Measurements from ENCODE around the gene TMEM163.
A peak's percentile ranks its signal among the peaks of the same experiment; 100 is the strongest.
"Not testable (repeated sequence)": the region's sequence is repeated elsewhere in the genome, so short reads cannot be mapped to it uniquely, and the experiment has no call there.

Gene TMEM163

DNA sequence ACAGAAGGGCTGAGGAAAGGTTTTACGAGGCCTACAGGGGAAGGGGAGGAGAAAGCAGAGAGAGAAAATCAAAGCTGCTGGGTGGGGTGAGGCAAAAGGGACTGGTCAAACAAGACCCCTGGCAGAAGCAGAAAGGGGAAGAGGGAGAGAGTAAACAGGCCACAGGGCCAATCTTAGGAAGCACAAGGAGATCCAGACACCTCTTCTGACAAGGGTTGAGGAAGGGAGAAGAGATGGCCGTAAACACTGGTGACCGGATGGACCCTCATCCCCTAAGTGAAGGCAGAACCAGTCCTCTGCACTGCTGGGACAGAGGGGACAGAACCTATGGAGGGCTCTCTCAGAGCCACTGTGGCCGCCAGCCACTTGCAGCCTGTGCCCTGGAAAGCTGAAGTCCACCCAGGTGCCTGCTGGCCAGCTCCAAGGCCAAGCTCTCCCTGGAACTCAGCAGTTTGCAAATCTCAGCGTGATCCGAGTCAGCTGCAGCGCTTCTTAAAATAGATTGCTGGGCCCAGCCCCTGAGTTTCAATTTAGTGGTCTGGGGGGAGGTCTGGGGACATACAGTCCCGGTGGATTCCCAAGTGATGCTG, 108.8 kb downstream of the TMEM163 start:
- DNase-seq: no peak

DNA sequence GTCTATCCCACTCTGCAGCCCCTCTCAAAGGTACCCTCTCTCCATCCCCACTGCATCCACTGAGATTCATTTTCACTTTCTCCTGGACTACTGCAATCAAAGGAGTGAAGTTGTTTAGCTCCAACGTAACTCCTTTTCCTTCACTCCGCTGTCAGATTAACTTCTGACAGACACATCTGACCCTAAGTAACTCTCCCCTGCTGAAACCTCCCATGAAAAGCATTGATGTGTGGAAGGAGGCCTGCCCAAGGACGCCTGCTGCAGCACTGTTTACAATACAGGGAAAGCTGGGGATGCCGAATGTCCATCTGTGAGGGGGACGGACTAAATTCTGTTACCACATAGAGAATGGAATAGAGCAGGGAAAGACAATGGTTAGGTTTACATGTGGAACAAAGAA, 114.8 kb downstream of the TMEM163 start:
- peak; percentile 34 for DNase-seq

DNA sequence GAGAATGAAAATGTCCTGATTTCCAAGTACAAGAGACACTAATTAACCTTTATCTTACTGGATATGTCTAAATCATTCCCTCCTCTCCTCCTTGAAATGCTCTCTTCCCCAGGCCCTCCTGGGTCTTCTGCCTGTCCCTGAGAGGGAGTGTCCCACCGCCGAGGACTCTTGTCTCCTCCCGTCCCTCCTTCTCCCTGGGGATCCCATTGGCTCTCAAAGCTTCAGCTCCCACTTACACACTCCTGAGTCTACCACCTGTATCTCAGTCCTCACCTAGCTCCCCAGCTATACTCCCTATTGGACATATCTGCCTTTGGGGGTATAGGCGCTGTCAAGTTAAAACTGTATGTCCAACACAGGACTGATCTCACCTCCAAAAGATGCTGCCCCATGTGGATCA, 116.1 kb downstream of the TMEM163 start:
- no peak for DNase-seq

DNA sequence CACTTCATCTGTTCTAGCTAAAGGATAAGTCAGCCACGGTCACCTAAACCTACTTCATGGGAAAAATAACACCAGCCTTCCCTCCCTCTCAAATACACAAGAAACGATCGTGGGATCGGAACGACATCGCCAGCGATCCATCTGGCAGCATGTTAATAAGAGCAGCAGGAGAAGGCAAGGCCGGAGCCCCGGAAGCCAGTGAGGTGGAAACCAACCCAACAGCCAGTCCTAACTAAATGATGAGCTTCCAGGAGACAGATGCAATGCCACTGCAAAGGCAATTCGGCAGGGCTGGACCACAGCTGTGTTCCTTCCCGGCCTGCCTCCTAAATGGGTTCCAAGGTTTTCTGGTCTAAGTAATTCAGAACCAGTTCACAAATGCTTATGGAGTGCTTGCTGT, 117.5 kb downstream of the TMEM163 start:
- peak; percentile 55 for DNase-seq

DNA sequence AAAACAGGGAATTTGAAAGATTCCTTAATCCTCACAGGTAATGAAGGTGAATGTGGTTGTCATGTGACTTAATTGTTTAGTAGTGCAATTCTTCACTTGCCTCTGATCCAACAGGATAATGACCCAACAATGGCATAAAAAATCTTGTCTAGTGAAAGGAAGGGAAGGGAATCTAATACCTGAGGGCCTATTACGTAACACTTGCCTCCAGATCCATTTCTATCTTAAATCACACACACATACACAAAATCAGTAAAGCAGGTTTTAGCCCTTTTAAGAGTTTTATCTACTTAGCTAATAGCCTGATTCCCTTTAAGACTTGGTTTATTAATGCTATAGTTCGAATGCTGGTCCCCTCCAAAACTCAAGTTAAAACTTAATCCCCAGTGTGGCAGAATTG, 118.6 kb downstream of the TMEM163 start:
- DNase-seq: no peak

DNA sequence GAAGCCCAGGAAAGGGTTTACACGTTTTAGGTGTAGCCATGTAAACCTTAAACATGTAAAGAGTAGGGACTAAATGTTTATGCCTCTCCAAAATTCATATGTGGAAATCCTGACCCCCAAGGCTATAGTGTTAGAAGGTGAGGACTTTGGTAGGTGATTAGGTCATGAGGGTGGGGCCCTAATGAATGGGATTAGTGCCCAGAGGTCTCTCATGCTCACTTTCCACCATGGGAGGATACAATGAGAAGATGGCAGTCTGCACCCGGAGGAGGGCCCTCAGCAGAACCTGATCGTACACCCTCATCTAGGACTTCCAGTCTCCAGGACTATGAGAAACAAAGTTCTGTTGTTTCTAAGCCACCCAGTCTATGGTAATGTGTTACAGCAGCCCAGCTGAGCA, 119.6 kb downstream of the TMEM163 start:
- no peak for DNase-seq

DNA sequence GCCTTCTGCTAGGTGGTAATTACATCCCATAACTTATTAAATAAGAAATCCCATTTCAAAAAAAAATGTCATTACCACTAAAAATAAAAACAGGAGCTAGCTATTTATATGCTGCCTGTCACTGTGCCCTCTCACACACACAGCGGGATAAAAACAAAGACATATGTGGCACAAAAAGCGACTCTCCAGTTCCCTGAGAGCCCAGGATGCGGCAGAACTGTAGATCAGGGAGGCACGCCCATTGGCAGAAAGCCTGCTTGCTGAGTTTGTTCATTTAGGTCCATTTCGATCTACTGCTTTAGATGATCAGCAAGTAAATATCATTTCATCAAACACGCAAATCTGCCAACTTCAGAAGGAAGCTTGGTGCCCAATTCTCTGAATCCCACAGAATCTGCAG, 124.4 kb downstream of the TMEM163 start:
- DNase-seq: no peak

DNA sequence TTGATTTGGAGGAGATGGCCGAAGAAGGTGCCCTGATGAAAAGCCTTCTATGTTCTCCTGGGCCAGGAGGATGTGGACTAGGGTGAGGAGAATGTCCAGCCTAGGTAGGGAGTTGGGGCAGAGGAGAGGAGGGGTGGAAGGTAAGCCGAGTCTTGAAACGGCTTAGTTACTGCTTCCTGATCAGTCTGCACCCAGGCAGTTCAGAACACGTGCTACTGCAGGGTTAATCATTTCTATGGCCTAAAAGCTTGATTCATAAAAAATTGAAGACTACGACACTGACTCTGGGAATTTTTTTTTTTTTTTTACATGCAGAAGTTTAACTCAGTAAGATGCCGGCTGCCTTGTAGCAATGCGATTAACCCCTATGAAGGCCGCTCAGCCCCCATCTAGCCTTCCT, 125.3 kb downstream of the TMEM163 start:
- DNase-seq: peak; percentile 34

DNA sequence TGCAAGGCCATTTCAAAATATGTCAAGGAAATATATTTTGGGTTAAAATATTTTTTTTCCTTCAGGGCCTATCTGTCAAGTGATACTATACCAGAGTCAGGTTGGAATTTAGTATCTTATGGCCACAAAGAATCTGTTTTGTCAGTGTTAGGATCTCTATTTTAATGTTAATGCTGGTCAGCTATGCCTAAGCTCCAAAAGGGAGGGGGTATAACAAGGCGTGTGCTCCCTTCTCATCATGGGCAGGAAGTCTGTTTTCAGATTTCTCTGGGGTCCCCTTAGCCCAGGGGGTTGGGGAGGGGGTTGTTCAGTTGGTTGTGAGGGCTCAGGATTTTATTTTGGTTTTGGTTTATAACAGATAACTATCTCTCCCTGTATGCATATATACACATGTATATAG, 126.4 kb downstream of the TMEM163 start:
- no peak for DNase-seq

DNA sequence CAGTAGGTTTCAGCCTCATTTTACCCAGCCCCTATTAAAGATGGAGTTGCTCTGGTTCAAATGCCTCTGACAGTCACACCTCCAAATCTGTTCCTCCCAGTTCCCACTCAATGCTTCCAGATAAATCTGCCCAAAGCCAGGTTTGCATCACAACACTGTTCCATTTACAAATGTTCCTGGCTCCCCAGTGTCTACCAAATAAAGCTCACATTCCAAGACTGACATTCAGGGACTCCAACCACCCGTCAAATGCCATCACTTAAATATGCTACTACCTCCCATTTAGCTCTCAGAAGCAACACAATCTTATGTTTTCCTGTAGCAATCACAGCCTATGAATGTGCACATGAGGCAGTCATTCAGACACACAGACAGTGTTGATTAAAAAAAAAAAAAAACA, 127.3 kb downstream of the TMEM163 start:
- DNase-seq: no peak

DNA sequence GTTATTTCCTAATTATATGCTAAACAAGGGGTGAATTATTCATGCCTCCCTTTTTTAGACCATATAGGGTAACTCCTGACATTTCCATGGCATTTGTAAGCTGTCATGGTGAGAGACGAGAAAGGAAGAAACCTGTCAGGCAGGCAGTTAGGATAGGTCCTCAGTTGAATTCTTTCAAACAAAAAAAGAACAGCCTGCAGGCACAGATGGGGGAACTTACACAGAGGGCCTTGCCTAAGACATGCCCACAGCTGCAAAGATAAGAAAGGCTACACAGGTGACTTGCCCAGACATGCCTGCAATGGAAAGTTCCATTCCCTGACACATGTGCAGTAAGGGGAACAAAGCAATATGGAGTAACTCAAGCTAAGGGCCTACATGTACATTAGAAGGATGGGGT, 128.1 kb downstream of the TMEM163 start:
- no peak for DNase-seq

DNA sequence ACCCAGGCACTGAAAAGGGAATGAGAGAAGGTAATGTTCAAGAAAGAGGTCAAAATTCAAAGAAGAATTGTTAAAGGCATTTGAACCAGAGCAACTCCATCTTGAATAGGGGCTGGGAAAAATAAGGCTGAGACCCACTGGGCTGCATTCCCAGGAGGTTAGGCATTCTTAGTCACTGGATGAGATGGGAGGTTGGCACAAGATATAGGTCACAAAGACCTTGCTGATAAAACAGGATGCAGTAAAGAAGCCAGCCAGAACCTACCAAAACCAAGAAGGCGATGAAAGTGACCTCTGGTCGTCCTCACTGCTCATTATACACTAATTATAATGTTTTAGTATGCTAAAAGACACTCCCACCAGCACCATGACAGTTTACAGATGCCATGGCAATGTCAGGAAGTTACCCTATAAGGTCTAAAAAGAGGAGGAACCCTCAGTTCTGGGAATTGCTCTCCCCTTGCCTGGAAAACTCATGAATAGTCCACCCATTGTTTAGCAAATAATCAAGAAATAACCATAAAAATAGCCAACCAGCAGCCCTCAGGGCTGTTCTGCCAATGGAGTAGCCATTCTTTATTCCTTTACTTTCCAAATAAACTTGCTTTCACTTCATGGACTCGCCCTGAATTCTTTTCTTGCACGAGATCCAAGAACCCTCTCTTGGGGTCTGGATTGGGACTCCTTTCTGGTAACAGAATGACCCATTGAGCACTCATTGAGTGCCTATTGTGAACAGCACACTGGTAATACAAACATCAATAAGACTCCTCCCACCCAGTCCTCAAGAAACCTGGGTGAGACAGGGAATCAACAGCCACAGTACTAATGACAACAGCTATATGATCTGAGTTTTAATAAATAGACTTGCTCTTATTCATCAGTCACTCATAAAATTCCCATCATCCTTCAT, 129.4 kb downstream of the TMEM163 start:
- not testable (repeated sequence) for DNase-seq

DNA sequence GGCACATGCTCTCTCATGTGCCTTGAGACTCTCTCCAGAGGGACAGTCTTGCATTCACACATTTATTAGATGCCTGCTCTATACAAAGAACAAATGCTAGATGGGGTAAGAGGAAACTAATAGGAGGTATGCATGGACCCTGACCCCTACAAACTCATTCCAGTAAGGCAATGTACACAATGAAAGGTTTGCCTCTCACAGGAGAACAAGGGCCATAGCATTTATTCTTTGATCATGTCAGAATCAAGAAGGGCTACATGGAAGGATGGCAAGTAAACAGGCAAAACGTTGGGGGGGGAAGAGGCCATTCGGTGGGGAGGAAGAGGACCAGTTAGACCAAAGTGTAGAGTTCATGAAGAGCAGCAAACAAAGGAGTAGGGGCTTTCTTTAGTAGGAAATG, 130.2 kb downstream of the TMEM163 start:
- no peak for DNase-seq

DNA sequence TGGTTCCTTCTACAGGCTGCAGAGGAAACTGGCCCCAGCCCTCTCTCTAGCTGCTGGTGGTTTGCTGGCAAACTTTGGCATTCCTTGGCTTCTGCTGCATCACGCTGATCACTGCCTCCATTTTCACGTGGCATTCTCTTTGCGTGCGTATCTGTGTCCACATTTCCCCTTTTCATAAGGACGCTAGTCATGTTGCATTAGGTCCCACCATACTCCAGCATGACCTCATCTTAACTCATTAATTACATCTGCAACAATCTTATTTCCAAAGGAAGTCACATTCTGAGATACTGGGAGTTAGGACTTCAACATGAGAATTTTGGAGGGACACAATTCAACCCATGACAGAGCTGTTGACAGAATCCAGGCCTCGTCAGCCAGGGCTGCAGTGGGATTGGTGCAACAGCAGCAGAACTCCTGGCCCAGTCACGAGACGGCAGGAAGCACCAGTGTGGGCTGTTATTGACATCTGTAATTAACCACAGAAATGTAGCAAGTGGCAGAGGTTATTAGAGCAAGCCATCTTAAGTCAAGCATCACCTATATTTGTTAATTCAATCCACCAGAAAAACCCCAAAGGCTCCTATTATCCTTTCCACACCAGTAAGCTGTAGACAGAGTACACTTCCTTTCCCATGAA, 132.4 kb downstream of the TMEM163 start:
- DNase-seq: no peak

DNA sequence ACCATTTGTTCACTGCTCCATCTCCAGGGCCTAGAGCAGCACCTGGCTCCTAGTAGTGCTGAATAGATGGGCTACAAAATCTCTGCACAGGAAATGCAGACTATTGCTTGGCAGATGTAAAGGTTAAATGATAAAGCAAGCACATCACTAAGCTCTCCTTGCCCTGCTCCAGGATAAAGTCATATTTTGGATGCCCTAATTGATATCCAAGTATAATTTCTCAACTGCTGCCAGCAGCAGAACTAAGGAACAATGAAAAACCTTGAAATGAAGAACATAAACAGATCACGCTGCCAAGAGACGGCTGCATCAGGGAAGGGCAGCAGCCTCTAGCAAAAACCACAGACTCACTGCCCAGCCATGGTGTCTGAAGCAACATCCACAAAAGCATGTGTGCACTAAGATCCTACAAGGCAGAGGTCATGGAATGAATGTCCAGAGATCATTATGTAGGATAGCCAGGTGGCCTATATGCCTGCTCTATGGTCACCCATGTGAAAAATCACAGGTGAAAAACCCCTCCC, 134.7 kb downstream of the TMEM163 start:
- no peak for DNase-seq

DNA sequence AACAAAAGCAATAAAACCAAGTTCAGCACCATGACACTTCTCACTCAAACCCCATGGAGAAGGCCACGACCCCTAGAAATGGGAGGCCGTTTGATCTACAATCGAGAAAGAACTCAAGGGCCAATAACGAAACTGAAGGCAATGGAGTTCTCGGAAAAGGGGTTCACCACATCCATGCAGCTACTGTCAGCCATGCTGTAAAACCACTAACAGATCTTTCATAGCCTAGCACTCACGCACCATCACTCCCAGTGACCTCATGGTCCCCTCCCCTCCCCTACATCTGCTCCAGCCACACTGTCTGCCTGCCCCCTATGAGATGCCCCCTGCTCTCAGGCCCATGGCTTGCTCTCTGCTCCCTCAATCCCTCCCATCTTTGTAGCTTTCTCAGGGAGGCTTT, 135.3 kb downstream of the TMEM163 start:
- no peak for DNase-seq

DNA sequence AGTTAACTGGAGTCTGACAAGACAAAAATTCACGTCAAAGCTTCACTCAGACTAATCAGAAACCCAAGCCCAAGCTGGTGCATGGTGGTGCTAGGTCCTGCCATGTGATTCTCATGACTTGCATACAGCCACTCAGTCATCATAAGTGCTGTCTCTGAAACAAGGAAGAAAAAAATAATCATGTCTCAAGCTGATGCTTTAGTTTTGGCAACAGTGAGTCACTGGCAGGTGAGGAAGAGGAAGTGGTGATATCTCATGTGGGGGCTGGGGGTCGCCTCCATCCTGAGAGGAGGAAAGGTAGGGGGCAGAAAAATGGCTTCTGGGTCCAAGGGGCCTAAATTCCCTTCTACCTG, 136.3 kb downstream of the TMEM163 start:
- no peak for DNase-seq

DNA sequence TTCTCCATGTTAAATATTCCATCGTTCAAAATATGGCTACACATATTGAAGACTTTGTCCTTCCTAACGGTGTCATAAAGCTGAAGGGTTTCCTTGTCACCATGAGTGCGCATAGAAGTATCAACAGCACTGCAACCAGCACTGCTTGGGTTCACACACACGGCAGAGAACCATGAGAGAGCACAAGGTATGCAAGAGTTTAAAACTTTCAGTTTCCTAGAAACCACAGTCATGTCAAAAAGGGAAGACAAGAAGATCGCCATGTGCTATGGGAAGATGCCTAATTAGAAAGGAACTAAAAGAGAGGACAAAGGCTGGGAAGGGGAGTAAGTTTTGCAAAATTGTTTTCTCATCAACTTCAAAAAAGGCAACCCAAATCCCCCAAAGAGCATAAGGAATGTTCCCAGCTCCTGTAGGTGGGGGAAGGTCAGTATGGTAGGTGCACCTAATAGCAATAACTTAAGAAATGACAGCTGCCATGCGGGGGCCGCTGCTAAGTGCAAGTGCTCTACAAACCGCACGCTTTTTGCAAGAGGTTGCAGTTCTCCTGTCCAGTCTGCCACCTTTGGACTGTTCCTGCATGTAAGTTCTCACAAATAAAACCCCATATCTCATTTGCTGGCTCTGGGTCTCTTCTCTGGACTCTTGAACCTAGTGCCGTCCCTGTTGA, 136.8 kb downstream of the TMEM163 start:
- no peak for DNase-seq

DNA sequence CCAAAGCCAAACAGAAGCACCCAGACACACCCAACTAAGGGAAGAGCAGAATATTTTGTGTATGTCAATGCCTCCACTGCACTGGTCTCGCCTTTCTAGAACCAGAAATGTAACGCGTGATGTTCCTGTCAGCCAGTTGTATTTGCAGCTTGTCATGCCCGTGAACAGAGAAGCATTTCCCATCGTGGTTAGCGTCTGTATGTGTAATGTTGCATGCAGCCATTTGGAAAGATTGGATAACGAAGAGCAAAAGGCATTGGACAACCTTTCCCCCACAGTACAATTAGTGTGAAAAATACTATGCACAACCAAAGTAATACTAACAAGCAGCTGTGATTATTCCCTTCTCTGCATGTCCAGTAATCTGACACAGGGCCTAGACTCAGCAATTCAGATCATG, 140.5 kb downstream of the TMEM163 start:
- DNase-seq: no peak

DNA sequence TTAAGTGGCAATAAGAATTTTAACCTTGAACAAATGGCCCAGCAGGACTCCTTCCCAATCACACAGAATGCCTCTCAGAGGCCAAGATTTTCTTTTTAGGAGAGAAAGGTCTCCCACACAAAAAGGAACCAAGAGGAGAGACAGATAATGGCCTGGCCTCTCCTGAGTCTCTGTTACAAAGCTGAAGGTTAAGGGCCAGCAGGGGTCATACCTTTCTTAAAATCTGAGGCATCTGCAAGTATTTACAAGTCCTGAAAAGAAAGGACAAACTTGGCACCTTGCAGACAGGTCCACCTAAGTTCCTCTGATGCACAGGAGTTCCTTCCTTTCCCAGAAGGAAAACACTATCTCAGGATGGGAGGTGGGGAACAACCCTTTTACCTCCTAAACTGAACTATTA, 142.3 kb downstream of the TMEM163 start:
- no peak for DNase-seq

DNA sequence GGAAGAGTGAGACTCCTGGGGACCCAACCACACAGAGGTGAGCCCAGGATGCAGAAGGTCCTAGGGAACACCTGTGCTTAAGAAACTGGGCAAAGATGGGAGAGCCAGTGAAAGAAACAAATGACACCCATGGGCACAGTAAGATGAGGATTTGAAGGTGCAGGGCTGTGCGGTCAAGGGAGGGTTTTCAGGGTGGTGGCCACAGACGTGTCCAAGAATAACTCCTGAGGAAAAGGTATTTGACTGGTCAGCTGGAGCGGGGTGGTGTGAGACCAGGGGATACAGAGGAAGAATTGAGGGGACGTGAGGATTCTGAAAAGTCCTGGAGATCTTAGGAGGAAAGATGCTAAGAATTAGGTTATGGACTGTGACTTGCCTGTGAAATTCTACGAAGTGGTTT, 142.9 kb downstream of the TMEM163 start:
- no peak for DNase-seq

DNA sequence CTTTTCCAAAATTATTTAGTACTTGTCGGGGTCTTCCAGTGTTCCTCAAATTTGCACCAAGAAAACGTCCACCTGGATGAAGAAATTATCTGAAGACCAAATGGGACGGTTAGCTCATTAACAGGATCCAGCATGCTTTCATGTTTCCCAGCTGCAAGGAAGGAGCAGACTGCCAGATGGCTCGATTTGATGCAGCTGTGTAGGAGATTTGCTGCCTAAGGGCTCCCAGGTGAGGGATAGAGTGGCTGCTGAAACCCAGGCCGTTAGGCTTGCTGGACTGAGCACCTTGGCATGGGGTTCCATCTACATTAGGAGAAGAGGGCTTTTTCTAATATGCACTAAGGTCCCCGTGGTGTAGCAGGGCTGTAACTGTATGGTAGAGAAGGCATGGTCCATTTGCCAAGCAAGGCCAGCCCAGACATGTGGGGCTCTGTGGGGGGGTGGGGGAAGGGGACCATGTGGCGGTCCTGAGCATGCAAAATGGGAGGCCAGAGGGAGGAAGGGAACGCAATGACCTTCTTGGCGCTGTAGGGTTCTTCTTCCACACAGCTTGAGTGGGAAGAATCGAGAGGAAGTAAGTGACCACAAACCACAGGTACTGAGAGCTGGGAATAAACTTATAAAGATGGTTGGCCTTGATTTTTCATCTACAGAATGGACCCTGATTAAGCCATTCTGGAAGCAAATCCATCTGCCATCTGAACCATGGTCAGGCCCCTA, 144.0 kb downstream of the TMEM163 start:
- DNase-seq: no peak

DNA sequence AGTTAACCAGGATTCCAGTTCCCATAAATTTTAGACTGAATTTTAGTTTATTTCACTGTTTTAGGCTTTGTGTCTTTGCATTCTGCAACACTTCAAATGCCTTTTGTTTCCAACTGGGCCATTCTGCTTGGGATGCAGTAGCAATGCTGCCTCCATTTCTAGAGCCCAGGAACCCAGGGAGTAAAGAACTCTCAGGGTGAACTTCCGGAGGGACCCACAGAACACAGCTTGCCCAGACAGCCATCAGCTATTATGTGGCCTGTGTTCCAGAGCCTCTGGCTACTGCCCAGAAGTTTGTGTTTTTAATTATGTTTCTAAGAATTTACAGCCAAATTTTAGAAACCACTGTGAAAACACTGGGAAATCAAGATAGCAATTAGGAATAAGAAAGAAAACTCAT, 145.1 kb downstream of the TMEM163 start:
- no peak for DNase-seq

Data from retina (tissue), 1 donor.